ENCODE measurements around the gene SIRT2. TPM values are rescaled to one million over a fixed set of nuclear protein-coding genes. Genes with fewer than 3 reads are reported as not detected.
"Not testable (repeated sequence)": the region's sequence is repeated elsewhere in the genome, so short reads cannot be mapped to it uniquely, and the experiment has no call there.

Gene SIRT2
- total RNA-seq, 6 donors from 2014 or later: 45.2 to 93.2 (median 59.1) TPM

- Histone ChIP-seq H3K4me3 (no peak overlapping the region), H3K36me3 (no peaks in the 10 kb centered on the region), H3K27ac (no peak overlapping the region), H3K4me1 (peaks cover 24 to 47% (median 30%) of the 10 kb centered on the region in 4 donors), H3K27me3 (no peaks in the 10 kb centered on the region), H3K9me3 (no peaks in the 10 kb centered on the region)
- TF ChIP-seq CTCF (IDR thresholded peaks at IDR 0.05): no peak
- no peak for TF ChIP-seq POLR2A (IDR thresholded peaks at IDR 0.05)
- no peak for TF ChIP-seq POLR2AphosphoS5 (IDR thresholded peaks at IDR 0.05)
- no peak for TF ChIP-seq EP300 (IDR thresholded peaks at IDR 0.05)
- WGBS, 2 donors: 87 to 88% methylated on average over 5 to 10 of the region's 10 CpGs
- no peak for DNase-seq
- no peak for ATAC-seq (ENCODE audit: low FRiP score in 2 of 2)
Observed at GRCh38 chr19:38867171-38867780, 32.1 kb downstream of the SIRT2 start.

GRCh38 chr19:38862321-38863059, 36.9 kb downstream of the SIRT2 start:
- H3K9me3 ChIP-seq: no peaks in the 10 kb centered on the region
- peak overlapping the region in 3 of 4 donors; percentile 40 to 58 (median 57) for H3K27ac ChIP-seq
- H3K27me3 ChIP-seq: no peaks in the 10 kb centered on the region
- 29 to 30% methylated on average over 10 of the region's 10 CpGs for WGBS, 2 donors
- no peaks in the 10 kb centered on the region for H3K36me3 ChIP-seq
- peak in 1 of 2 donors; percentile 51 for DNase-seq
- peak in 1 of 2 donors; percentile 36 for TF ChIP-seq POLR2AphosphoS5 (IDR thresholded peaks at IDR 0.05)
- no peak for TF ChIP-seq CTCF (IDR thresholded peaks at IDR 0.05)
- peak in 1 of 2 donors; percentile 73 for ATAC-seq (ENCODE audit: low FRiP score in 2 of 2)
- H3K4me3 ChIP-seq: no peak overlapping the region
- peaks cover 13 to 32% (median 22%) of the 10 kb centered on the region in 4 donors for H3K4me1 ChIP-seq

- TF ChIP-seq CTCF (IDR thresholded peaks at IDR 0.05) (no peak), POLR2AphosphoS5 (IDR thresholded peaks at IDR 0.05) (no peak), POLR2A (IDR thresholded peaks at IDR 0.05) (no peak), EP300 (IDR thresholded peaks at IDR 0.05) (no peak)
- DNase-seq: no peak
Observed at GRCh38 chr19:38861368-38861767, 38.0 kb downstream of the SIRT2 start.

GRCh38 chr19:38859631-38860204, 39.7 kb downstream of the SIRT2 start:
- not testable (repeated sequence) for H3K4me3 ChIP-seq; H3K27ac ChIP-seq; H3K9me3 ChIP-seq; H3K36me3 ChIP-seq; H3K27me3 ChIP-seq; ATAC-seq (ENCODE audit: low FRiP score in 2 of 2); DNase-seq
- 74 to 76% methylated on average over 21 of the region's 21 CpGs for whole genome bisulfite sequencing, 2 donors
- H3K4me1 ChIP-seq: peaks cover 13 to 24% (median 21%) of the 10 kb centered on the region in 4 donors

More at GRCh38 chr19:38861368-38861767, 38.0 kb downstream of the SIRT2 start:
- H3K4me3 ChIP-seq: no peak overlapping the region
- H3K27me3 ChIP-seq: no peaks in the 10 kb centered on the region
- H3K36me3 ChIP-seq: no peaks in the 10 kb centered on the region
- H3K27ac ChIP-seq: no peak overlapping the region
- H3K9me3 ChIP-seq: no peaks in the 10 kb centered on the region
- H3K4me1 ChIP-seq: peaks cover 13 to 32% (median 25%) of the 10 kb centered on the region in 4 donors
- no peak for ATAC-seq (ENCODE audit: low FRiP score in 2 of 2)
- 96% methylated on average over 3 of the region's 3 CpGs for WGBS, 2 donors

- peak overlapping the region in 1 of 4 donors; percentile 49 for H3K27ac ChIP-seq
- no peak overlapping the region for H3K4me3 ChIP-seq
- 77 to 89% methylated on average over 3 of the region's 3 CpGs for WGBS, 2 donors
- H3K27me3 ChIP-seq: no peaks in the 10 kb centered on the region
- DNase-seq (no peak), ATAC-seq (ENCODE audit: low FRiP score in 2 of 2) (no peak)
- H3K9me3 ChIP-seq: no peaks in the 10 kb centered on the region
- TF ChIP-seq CTCF (IDR thresholded peaks at IDR 0.05) (no peak), POLR2A (IDR thresholded peaks at IDR 0.05) (no peak), EP300 (IDR thresholded peaks at IDR 0.05) (no peak), POLR2AphosphoS5 (IDR thresholded peaks at IDR 0.05) (no peak)
- H3K36me3 ChIP-seq: no peaks in the 10 kb centered on the region
- H3K4me1 ChIP-seq: peaks cover 6 to 17% (median 11%) of the 10 kb centered on the region in 4 donors
Observed at GRCh38 chr19:38856813-38857212, 42.6 kb downstream of the SIRT2 start.

GRCh38 chr19:38855751-38856150, 43.7 kb downstream of the SIRT2 start:
- not testable (repeated sequence) for H3K27me3 ChIP-seq; ATAC-seq (ENCODE audit: low FRiP score in 2 of 2); H3K27ac ChIP-seq; H3K4me3 ChIP-seq; H3K9me3 ChIP-seq; H3K36me3 ChIP-seq
- peaks cover 13 to 24% (median 17%) of the 10 kb centered on the region in 4 donors for H3K4me1 ChIP-seq
- WGBS, 2 donors: 78 to 100% methylated on average over 4 to 11 of the region's 37 CpGs
- peak in 1 of 2 donors; percentile 72 for DNase-seq

- not testable (repeated sequence) for ATAC-seq (ENCODE audit: low FRiP score in 2 of 2); H3K27me3 ChIP-seq; DNase-seq; H3K9me3 ChIP-seq; H3K27ac ChIP-seq; H3K36me3 ChIP-seq; H3K4me3 ChIP-seq
- peaks cover 13 to 24% (median 17%) of the 10 kb centered on the region in 4 donors for H3K4me1 ChIP-seq
- 66 to 68% methylated on average over 3 of the region's 3 CpGs for WGBS, 2 donors
Observed at GRCh38 chr19:38854961-38855360, 44.5 kb downstream of the SIRT2 start.
